ENCODE data around the gene TDRD7.

TDRD7 gene

DNA sequence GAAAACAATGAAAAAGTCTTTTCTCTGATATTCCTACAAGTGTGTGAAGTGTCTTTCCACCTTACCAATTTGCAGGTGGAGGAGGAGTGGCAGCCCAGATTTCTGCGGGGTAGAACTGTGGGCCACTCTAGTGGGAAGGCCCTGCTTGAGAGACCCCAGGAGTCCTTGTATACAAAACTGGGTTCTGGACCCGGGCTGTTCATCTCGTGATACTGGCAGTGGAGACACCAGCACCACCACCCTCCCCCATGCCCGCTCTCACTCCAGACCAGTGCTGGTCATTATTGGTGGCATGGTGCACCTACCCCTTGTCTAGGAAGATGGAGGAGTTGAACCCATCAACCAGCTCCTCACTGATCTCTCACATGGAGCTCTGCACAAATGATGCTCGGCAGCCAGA is 16.2 kb upstream of the TDRD7 start:
- POLR2A ChIA-PET, result no interaction called here
- H3K4me3 ChIP-seq (ENCODE audit: low read depth, low read length), result no peak overlapping the region
- no peaks in the 10 kb centered on the region for H3K9me3 ChIP-seq (ENCODE audit: control insufficient read depth, insufficient read depth, low read depth, low read length)
- no peaks in the 10 kb centered on the region for H3K36me3 ChIP-seq (ENCODE audit: control insufficient read depth in 2 of 2, insufficient read depth in 1 of 2, low read length in 2 of 2)
- TF ChIP-seq, protein P1, sequence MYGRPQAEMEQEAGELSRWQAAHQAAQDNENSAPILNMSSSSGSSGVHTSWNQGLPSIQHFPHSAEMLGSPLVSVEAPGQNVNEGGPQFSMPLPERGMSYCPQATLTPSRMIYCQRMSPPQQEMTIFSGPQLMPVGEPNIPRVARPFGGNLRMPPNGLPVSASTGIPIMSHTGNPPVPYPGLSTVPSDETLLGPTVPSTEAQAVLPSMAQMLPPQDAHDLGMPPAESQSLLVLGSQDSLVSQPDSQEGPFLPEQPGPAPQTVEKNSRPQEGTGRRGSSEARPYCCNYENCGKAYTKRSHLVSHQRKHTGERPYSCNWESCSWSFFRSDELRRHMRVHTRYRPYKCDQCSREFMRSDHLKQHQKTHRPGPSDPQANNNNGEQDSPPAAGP (tag by site-specific recombination; IDR thresholded peaks at IDR 0.05), result no peak
- TF ChIP-seq ZNF549 (tag by site-specific recombination; IDR thresholded peaks at IDR 0.05) (no peak), KLF8 (tag by site-specific recombination; IDR thresholded peaks at IDR 0.05) (no peak), MZF1 (tag by site-specific recombination; IDR thresholded peaks at IDR 0.05; ENCODE audit: borderline replicate concordance) (no peak), ZNF391 (tag by site-specific recombination; IDR thresholded peaks at IDR 0.05; ENCODE audit: borderline replicate concordance, low read depth) (no peak), GLI4 (tag by site-specific recombination; IDR thresholded peaks at IDR 0.05) (no peak), ZXDB (tag by site-specific recombination; IDR thresholded peaks at IDR 0.05) (no peak), ZNF423 (tag by site-specific recombination; IDR thresholded peaks at IDR 0.05) (no peak), ZNF16 (tag by site-specific recombination; IDR thresholded peaks at IDR 0.05; ENCODE audit: low read depth) (no peak), ZNF521 (tag by site-specific recombination; IDR thresholded peaks at IDR 0.05) (no peak), ZBTB48 (tag by site-specific recombination; IDR thresholded peaks at IDR 0.05) (no peak), ZNF433 (tag by site-specific recombination; IDR thresholded peaks at IDR 0.05; ENCODE audit: low read depth) (no peak), ZBTB44 (tag by site-specific recombination; IDR thresholded peaks at IDR 0.05) (no peak), EGR2 (tag by site-specific recombination; IDR thresholded peaks at IDR 0.05; ENCODE audit: low read depth) (no peak), IKZF3 (tag by site-specific recombination; IDR thresholded peaks at IDR 0.05) (no peak), ZNF175 (tag by site-specific recombination; IDR thresholded peaks at IDR 0.05) (no peak)
- TF ChIP-seq, protein P2, sequence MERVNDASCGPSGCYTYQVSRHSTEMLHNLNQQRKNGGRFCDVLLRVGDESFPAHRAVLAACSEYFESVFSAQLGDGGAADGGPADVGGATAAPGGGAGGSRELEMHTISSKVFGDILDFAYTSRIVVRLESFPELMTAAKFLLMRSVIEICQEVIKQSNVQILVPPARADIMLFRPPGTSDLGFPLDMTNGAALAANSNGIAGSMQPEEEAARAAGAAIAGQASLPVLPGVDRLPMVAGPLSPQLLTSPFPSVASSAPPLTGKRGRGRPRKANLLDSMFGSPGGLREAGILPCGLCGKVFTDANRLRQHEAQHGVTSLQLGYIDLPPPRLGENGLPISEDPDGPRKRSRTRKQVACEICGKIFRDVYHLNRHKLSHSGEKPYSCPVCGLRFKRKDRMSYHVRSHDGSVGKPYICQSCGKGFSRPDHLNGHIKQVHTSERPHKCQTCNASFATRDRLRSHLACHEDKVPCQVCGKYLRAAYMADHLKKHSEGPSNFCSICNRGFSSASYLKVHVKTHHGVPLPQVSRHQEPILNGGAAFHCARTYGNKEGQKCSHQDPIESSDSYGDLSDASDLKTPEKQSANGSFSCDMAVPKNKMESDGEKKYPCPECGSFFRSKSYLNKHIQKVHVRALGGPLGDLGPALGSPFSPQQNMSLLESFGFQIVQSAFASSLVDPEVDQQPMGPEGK (tag by site-specific recombination; IDR thresholded peaks at IDR 0.05), result no peak
- TF ChIP-seq, protein P3, sequence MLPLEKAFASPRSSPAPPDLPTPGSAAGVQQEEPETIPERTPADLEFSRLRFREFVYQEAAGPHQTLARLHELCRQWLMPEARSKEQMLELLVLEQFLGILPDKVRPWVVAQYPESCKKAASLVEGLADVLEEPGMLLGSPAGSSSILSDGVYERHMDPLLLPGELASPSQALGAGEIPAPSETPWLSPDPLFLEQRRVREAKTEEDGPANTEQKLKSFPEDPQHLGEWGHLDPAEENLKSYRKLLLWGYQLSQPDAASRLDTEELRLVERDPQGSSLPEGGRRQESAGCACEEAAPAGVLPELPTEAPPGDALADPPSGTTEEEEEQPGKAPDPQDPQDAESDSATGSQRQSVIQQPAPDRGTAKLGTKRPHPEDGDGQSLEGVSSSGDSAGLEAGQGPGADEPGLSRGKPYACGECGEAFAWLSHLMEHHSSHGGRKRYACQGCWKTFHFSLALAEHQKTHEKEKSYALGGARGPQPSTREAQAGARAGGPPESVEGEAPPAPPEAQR (tag by site-specific recombination; IDR thresholded peaks at IDR 0.05), result no peak
- CTCF ChIA-PET, result interaction anchor here (0.6 to 10.4 kb wide), 5 partner anchors 9 to 539 kb away, joined by 3 to 80 read pairs (median 6); no protein-coding TSS in a partner anchor
- no peaks in the 10 kb centered on the region for H3K4me1 ChIP-seq (ENCODE audit: control insufficient read depth, insufficient read depth, low read length)
- no peak overlapping the region for H3K27ac ChIP-seq (ENCODE audit: extremely low read depth, low read depth, low read length)

DNA sequence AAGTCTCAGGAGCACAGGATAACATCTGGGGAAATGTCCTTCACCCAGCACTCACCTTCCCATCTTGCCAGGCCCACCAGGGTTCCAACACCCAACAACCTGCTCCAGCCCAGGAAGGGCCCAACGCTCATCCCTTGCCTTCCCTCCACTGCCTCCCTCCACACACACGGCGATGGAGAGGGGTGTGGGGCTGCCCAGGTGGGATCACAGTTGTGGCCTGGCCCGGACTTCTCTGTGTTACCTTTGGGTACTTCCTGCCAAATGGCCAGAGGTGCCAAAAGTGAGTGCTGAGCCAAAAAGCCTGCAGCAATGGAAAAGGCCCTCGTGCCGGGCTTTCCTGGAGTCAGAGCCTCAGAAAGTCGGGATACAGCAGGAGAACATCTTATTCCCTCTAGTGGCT is 15.6 kb upstream of the TDRD7 start:
- no peaks in the 10 kb centered on the region for H3K4me1 ChIP-seq (ENCODE audit: control insufficient read depth, insufficient read depth, low read length)
- TF ChIP-seq TCF7L2 (IDR thresholded peaks at IDR 0.05; ENCODE audit: borderline replicate concordance, low read depth, low read length) (no peak), ZNF677 (tag by site-specific recombination; IDR thresholded peaks at IDR 0.05) (no peak), ZNF768 (tag by site-specific recombination; IDR thresholded peaks at IDR 0.05) (no peak)
- H3K27ac ChIP-seq (ENCODE audit: extremely low read depth, low read depth, low read length), result no peak overlapping the region
- ChIA-PET CTCF (interaction anchor here (0.6 to 10.4 kb wide), 4 partner anchors 10 to 539 kb away, joined by 3 to 80 read pairs (median 23); no protein-coding TSS in a partner anchor), POLR2A (no interaction called here)
- no peaks in the 10 kb centered on the region for H3K36me3 ChIP-seq (ENCODE audit: control insufficient read depth in 2 of 2, insufficient read depth in 1 of 2, low read length in 2 of 2)
- H3K9me3 ChIP-seq (ENCODE audit: control insufficient read depth, insufficient read depth, low read depth, low read length), result no peaks in the 10 kb centered on the region
- H3K4me3 ChIP-seq (ENCODE audit: low read depth, low read length), result no peak overlapping the region

All from HEK293 (cell line).